ENCODE measurements around the gene NPC2.

NPC2 gene

DNA sequence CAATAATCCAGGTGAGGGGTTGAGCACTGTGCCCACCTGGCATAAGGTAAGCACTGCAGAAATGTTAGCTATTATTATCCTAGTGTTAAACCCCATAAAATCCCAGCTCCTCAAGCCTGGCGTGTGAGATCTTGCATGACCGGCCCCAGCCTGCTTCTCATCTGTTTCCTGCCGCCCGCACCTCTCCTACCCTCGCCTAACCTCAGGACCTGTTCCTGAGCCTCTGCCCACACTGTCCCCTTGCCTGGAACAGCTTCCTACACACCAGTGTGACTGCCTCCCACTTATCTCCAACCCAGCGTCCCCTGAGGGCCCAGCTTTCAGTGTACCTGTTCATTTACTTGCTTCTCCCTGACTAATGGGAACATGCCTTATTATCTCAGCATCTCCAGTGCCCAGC, 25.1 kb upstream of the NPC2 start:
- no peak for DNase-seq

DNA sequence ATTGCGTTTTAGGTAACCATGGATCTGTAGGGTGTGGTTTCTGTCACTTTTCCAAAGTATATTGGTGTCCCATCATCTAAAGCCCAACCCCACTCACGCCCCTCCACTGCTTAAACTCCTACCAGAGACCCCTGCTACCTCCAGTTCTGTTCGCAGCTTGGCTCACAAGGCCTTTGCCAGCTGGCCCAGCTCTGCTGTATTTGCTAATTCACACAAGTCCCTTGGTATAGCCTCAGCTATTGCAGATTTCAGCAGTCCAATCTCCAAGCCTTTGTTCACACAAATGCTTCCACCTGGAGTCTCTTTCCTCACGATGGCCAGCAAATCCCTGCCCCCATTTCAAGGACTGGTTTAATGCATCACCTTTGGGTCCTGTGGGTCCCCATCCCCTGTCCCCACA, 24.6 kb upstream of the NPC2 start:
- no peak for DNase-seq

DNA sequence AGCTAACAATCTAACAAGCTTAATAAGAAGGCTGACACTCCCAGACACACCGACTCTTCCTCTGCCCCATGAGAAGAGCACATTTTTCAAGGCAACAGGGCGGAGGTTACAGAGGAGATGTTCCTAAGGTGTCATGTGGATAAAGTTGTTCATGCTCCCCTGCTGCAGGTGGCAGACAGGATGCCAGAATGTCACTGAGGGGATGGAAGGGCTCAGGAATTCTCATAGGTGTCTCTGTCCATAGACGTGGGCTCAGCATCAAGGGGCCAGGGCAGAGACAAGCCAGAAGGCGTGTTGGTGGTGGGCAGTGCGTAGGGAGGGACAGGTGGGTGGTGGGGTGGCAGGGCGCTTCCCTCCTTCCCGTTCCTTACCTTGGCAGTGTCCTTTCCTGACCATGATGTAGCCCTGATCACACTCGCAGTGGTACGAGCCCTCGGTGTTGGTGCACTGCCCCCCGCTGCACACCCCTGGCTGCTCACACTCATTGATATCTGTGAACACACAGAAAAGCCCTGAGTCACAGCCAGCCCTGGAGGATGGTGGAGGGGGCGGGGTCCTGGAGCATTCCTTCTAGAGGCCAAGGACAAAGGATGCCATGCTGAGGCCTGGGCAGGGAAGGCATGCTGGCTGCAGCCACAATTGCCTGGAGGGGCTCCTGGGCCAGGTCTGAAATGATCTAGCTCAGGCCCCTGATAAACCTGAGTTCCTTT, 23.5 kb upstream of the NPC2 start:
- DNase-seq = no peak

DNA sequence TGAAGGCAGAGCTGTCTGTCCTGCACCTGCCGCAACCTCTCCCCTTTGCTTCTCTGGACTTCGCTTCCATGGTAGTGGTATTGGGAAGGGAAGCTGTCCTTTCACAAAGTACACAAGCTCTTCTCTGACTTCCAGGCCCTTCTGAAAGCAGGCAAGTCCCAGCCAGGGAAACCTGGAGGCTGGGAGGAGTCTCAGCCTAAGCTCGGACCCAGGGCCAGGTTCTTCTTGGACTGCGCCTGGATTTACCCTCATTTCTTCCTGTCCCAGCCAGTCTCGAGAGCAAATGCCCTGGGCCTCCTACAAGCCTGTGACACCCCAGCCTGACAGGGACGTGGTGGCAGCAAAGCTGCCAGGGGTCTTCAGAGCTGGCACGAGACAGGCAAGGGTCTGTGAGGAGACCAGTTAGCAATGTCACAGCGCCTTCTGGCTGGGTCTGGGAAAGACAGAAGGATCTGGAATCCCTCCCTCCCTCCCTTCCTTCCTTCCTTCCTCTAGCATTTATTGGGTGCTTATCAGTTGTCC, 22.8 kb upstream of the NPC2 start:
- no peak for DNase-seq

DNA sequence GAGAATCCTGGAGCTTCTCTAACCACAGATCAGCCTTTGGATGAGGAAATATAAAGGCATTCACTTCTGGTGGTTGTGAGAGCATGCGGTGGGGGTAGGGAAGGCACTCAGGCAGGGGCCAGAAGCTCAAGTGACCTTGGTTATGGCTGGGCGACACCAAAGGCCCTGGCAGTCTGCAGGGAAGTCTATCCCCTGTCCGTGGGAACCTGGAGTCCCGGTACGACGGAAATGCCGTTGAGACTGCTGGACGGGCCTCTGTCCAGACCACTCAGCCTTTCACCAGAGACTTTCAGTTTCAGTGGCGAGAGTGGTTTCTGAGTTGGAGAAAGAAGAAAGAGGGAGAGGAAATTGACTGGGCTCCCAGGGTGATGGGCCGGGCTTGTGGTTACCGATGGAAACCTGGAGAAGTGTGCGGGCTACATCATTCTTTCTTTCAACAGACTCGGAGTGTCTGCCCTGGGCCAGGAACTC, 21.4 kb upstream of the NPC2 start:
- DNase-seq = no peak

DNA sequence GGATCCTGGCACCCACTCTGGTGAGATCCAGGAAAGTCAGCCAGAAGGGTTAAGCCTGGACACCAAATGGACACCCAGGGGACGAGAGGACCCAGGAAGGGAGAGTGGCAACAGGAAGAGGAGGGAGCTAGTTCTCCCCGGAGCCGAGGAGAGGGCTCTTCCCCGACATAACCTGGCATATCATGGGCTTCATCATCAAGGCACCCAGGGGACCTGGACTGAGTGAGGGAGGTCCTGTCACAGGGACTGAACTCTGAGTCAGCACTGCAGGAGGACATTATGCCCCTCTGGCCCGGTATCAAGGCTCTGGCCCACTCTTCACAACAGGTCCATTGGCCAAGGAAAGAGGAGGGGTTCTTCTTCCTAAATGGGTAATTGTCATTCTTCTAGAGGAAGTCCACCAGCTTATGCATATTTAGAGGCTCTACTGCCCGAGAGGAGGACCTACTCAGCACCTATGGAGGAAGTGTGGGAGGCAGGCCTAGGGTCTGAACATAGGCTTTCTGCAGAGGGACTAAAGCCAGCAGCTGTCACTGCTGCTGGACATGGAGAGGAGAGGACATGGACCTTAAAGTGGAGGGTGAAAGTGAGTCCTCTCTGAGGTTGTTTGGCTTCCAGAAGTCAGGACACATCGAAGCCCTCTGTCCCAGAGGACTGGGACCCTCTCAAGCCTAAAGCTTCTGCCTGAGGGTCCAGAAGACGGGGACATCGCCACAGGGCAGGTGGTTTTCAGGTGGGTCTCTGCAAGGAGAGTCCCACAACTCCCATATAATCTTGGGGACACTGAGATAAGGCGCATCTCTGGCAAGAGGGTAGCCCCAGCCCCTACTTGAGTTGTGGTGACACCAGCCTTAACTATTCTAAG, 19.1 kb upstream of the NPC2 start:
- DNase-seq = no peak

DNA sequence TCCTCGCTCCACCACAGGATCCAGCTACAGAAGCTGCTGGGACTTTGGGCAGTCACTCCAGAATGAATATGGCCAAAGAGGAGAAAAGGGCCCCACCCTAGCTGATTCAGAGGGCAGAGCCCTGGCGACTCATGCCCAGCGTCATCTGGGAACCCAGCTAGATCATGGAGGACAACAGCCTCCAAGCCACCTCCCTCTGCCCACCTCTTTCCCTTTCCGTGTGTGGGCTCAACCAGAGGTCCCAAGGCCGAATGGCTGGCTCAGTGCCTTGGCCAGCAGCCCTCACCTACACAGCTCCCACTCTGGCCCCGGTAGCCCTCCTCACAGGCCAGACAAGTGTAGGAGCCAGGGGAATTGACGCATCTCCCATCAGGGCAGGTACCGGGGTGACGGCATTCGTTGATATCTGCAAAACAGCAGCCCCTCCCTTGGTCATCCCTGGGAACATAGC, 17.9 kb upstream of the NPC2 start:
- DNase-seq = no peak

DNA sequence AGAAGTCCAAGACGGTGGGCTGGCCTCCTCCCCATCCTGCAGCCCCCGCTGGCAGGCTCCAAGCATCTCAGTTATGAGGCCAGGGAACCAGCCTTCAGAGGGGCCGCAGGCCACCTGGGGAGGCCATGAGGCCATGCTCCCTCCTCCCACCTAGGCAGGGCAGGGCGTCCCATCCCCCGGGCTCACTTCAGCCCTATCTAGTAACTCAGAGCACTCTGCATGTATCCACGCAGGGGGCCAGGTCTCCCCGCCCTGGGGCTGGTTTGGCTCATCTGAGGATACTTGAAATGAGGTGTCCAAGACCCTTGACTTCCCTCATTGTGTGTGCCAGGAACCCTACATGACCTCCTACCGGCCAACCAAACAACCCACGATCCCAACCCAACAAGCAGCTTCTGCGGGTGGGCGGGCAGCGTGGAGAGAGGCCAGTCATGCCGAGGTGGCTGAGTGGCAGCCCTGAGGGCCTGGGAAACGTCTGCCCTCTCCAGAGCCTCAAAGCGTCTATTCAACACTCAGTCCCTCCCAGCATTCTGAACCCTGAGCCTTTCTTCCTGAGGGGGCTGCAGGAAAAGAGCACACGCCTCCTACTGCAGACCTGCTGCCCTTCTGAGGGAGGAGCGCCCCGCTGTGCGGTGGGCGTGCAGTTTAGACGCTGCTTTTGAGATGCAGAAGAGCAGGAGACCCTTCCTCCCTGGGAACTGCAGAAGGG, 17.3 kb upstream of the NPC2 start:
- no peak for DNase-seq

DNA sequence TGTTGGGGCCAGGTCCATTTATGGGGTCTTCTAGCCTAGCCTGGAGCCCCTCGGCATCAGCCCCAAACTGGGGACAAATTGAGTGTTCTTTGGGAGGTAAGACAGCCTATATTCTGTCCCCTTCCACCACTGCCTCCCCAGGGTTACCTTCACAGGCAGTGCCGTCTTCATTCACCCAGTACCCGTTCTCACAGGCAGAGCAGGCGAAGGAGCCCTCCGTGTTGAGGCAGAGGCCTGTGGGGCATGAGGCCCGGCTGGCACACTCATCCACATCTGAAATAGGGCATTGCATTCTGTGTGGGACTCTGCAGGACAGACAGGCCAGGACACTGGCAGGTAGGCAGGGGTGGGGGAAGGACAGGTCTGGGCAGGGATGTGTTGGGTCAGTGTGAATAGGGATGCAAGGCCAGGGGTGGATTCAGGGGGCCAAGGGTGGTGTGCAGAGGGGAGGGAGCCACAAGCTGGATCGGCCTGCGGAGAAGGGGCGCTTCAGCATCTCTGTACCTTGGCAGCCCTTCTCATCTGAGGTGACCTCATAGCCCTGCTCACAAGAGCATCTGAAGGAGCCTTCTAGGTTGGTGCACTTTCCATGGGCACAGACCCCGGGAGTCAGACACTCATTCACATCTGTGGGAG, 16.6 kb upstream of the NPC2 start:
- DNase-seq = no peak

DNA sequence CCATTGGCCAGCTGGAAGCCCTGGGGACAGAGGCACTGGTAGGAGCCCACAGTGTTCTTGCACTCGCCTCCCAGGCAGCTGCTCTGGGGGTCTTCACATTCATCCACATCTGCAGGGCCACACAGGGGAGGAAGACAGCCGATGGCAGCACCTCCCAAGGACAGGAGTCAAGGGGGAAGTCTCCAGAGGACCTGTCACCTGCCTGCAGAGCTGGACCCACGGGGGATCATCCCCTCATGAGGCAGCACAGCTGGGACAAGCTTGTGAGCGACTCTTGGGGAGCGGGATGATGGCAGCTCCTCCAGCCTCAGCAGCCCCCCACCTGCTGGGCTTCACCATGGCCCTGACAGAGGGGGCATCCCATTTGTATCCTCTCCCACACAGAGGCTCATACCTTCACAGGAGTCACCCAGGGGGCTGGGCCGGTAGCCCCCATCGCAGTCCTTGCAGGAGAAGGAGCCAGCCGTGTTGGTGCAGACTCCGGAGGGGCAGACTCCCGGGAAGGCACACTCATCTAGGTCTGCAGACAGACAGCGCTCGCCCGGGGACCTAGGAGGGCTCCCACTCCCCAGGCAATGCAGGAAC, 15.8 kb upstream of the NPC2 start:
- DNase-seq = no peak

DNA sequence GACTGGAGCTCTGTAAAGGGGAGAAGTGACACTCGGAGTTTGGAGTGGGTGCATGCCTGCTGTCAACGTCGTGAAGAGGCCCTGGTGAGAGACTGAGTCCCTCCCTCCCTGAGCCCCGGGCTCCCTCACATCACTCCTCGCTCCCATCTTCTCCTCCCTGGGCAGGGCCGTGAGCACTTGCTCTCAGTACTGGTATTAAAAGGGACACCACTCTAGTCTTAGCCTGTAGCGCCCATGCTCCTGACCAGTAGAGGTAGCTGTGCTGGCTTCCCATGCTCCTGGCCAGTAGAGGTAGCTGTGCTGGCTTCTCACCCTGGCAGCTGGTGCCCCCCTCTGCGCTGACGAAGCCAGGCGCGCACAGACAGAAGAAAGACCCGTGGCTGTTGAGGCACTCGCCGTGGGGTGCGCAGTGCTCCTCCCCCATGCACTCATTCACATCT, 15.2 kb upstream of the NPC2 start:
- DNase-seq = peak; percentile 53

DNA sequence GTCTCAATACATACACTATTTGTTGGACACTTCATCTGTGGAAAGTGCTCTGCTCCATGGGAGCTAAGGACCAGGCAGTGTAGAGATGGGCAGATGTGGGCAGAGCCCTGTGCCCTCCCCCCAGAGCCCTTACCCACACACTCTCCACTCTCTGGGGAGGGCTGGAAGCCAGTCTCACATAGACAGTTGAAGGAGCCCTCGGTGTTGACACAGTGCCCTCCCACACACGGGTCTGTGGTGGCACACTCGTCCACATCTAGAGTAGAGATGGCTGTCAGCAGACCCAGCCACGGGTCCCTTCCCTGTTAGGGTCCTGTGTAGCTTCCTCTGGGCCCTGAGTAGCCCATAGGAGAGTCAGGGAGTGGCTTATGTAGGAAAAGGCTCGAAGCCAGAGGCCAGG, 14.7 kb upstream of the NPC2 start:
- DNase-seq = no peak

DNA sequence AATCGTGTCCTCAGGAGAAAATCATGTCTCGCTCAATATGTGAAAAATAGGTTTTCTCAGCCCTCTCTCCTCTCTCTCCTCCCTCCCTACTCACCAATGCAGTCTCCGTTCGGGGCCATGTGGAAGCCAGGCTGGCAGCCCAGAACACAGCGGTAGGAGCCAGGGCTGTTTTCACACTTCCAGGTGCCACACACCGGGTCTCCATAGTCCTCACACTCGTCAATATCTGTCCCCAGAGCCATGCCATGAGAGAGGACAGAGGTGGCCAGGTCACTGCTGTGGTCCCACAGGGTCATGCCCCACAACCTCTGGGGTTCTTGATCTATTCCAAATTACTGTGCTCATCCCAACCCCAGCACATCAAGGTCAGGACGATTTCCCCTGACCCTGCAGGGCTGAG, 14.0 kb upstream of the NPC2 start:
- DNase-seq = no peak

DNA sequence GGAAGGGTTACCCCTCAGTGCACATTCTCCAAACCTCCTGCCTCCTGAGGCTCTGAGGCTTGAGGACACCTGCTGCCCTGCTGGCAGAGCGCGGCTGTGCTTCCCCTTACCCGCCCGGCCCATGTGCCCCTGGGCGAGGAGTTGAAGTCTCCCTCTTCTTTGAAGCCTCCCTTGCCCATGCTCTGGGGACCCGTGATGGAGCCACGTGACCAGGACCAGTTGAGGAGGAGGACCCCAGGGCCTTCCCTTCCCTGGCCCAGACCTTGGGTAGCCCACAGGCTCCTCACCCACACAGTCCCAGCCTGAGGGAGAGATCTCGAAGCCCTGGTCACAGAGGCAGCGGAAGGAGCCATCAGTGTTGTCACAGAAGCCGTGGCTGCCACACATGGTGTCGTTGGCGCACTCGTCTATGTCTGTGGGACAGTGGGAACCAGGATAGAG, 13.3 kb upstream of the NPC2 start:
- no peak for DNase-seq

DNA sequence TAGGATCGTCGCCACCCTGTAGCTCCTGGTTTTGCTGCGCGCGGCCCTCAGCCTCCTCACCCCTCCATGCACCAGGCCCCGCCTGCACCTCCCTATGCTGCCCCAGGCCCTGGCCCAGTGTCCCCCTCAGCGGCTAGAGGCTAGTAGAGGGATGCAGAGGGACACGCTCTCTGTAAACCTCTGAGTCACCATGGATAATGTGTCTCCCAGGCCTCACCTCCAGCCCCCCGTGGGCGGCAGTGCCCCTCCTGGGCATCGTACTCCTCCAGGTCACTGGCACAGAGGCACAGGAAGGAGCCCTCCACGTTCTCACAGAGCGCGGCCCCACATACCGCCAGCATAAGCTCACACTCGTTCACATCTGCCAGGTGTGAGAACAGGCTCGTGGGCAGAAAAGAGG, 12.7 kb upstream of the NPC2 start:
- no peak for DNase-seq

DNA sequence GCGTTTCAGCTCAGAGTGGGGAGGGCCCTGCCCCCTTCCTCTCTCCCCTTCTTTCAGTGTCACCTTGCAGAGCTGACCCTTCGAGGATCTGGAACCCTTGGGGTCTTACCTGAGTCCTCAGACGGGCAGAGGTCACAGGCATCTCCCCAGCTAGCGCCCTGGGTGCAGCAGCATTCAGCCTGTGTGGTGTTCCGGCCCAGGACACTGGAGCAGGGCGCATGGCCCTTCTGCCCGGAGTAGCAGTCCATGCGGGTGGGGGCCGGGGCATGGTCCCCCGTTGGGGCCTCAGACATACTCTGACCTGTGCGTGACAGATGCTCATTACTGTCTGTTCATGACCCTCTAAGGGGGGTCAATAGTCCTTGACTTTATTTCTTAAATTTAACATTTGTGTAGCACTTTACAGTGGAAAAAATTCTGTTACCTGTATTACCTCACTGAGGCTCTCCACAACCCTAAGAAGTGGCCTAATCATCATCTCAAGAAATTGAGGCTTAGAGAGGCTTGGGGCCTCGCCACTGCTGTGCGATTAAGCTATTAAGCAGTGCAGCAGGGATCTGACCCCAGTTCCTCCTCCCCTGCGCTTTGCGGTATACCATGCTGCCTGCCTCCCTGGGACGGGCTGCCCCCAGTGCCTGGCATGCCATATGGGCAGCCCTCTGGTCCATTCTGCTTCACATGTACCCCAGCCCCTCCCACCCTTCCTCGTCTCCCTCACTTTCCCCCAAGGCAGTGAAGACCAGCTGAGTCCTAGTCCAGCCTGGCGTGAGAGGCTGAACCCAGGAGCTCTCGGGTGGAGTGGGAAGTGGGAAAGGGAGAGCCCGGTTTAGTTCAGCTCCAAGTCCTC, 12.0 kb upstream of the NPC2 start:
- DNase-seq = no peak

DNA sequence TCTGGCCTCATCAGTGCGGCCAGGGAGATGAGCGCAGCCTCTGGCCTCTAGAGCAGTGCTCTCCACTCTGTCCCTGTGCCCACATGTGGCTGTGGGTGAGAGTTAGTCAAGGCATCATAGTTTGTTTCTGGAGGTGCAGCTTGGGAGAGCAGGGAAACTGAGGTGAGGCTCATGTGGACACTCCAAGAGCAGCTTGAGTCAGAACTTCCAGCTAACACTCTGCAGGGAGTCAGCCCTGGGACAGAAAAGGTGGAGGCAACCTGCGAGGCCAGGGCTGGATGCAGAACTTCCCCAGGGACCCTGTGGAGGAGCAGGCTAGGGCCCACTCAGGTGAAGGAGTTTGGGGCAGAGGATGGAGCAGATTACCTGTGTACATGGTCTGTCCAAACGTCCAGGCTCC, 11.3 kb upstream of the NPC2 start:
- no peak for DNase-seq

DNA sequence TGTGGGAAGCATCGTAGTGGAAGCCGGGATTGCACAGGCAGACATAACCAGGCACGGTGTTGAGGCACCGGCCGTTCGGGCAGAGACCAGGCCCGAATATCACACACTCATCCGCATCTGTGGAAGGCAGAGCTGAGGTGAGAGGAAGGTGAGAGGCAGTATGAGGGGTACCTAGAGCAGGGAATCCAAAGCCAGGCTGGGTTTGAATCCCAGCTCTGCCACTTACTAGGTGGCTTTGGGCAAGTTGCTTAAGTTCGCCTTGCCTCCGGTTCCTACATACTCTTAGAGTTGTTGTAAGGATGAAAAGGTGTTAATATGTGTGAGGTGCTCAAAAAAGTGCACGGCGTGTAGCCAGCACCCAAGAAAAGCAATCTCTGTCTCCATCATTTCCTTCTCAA, 10.8 kb upstream of the NPC2 start:
- DNase-seq = no peak

DNA sequence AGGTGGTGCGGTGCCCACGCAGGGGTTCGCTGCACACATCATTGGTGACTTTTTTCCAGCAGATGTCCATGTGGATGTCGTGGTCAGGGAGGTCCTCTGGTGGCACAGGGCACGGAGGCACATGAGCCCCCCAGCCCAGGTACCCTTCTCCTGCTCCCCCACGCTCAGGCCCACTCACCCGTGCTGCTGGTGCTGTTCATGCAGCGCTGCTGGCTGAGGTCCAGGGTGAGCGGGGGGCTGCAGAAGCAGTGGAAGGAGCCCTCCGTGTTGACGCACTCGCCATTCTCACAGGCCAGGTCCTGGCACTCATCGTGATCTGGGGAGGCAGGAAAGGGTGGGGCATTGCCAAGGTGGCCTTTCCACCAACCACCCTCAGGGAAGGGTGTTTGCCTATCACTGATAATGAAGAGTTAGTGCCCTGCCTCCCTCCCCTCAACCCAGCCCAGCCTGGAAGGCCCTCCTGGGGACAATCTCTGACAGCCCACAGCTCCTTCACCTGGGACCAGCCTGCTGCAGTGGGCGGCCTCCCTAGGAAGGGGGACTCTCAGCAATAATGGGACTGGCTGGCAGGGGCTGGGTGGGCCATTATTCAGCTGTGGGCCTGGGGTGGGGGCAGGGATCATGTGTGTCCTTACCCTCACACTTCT, 10.3 kb upstream of the NPC2 start:
- peak; percentile 82 for DNase-seq

DNA sequence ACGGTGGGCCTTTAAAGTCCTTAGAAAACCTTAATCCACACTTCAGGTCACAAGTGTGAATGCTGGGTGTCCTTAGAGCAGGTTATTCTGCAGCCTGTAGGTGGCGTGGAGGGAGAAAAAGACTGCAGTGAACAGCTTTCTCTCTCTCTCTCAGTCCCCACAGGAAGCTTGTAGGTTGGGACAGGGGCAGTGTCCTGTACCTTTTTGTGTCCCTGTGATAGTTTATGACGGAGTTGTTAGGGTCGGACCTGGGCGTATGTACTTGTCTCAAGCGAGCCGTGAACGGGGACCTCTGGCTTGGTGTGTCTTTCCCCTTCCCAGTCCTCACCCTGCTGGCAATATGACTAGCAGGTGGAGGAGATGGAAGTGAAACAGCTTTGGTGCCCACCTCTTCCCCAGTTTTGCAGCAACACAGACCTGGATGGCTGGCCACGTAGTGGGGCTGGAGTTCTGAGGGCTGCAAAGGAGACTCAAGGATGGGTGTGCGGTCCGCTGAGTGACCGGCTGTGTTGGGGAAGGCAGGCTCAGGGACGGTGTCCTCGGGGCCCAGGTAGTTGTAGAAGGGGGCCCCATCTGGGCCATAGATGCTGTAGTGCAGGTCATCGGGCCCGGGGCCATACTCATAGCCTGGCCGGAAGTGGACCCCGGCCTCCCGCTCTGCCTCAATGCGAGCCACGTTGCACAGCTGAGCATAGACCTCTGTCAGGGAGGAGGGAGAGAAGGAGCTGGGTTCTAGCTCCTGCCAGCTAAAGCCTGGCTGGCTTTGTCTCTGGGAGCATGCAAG, 9.3 kb upstream of the NPC2 start:
- DNase-seq = peak; percentile 76

All from hematopoietic multipotent progenitor cell treated with erythropoietin and hydrocortisone succinate and interleukin-3 and kit ligand, for 8 days (in vitro differentiated cells).